ENCODE data around the gene PBRM1. TPM values are rescaled to one million over a fixed set of nuclear protein-coding genes. Genes with fewer than 3 reads are reported as not detected.

PBRM1 gene
- total RNA-seq, 1 experiment from 2014 or later, result 40.0 TPM

DNA sequence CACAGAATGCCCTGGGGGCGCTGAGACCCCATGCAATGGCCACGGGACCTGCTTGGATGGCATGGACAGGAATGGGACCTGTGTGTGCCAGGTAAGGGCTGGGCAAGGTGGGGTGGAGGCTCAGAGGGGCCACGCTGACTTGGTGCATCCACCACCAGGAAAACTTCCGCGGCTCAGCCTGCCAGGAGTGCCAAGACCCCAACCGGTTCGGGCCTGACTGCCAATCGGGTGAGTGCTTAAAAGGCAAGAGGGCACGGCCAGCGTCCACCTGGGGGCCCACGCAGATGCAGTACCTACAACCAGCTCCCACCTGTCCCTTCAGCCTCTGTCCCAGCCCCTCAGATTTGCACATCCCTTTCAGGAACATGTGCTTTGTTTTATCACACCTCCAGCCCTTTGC lies 183.7 kb downstream of the PBRM1 start (continued):
- TF ChIP-seq, protein P1, sequence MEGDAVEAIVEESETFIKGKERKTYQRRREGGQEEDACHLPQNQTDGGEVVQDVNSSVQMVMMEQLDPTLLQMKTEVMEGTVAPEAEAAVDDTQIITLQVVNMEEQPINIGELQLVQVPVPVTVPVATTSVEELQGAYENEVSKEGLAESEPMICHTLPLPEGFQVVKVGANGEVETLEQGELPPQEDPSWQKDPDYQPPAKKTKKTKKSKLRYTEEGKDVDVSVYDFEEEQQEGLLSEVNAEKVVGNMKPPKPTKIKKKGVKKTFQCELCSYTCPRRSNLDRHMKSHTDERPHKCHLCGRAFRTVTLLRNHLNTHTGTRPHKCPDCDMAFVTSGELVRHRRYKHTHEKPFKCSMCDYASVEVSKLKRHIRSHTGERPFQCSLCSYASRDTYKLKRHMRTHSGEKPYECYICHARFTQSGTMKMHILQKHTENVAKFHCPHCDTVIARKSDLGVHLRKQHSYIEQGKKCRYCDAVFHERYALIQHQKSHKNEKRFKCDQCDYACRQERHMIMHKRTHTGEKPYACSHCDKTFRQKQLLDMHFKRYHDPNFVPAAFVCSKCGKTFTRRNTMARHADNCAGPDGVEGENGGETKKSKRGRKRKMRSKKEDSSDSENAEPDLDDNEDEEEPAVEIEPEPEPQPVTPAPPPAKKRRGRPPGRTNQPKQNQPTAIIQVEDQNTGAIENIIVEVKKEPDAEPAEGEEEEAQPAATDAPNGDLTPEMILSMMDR (IDR thresholded peaks at IDR 0.05 in 2 of 3, conservative IDR thresholded peaks at IDR 0.05 in 1 of 3; ENCODE audit: borderline replicate concordance in 1 of 3, insufficient read depth in 1 of 3, low read depth in 2 of 3, low read length in 2 of 3), result no peak

DNA sequence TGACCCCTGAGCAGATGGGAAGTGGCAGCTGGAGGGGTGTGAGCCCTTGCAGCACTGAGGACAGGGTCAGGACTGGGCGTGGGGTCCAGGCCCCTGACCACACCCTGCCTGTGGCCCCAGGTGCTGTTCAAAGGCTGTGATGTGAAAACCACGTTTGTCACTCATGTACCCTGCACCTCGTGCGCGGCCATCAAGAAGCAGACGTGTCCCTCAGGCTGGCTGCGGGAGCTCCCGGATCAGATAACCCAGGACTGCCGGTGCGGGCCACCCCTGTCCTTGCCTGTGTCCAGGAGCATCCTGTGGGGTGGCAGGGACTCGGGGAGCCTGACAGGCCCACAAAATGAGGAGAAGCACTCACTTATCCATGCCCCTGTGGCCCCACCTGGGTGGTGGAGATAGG lies 184.7 kb downstream of the PBRM1 start:
- Histone ChIP-seq H3K9me2 (ENCODE audit: insufficient read depth) (no peaks in the 10 kb centered on the region), H3K4me3 (replicated peaks in 1 of 2; ENCODE audit: low read depth in 1 of 2, low read length in 2 of 2) (no peak overlapping the region), H2AFZ (ENCODE audit: low read depth, low read length, poor library complexity, severe bottlenecking) (no peak overlapping the region), H3K9me3 (ENCODE audit: control insufficient read depth in 1 of 2, insufficient read depth in 1 of 2, low read depth in 1 of 2, low read length in 2 of 2) (no peaks in the 10 kb centered on the region), H3K79me2 (ENCODE audit: insufficient read depth, low read length) (no peaks in the 10 kb centered on the region), H3K27me3 (ENCODE audit: insufficient read depth, low read length) (no peaks in the 10 kb centered on the region), H3K27ac (ENCODE audit: low read depth, low read length) (no peak overlapping the region), H4K20me1 (ENCODE audit: insufficient read depth) (no peaks in the 10 kb centered on the region), H3K4me2 (ENCODE audit: low read length) (no peak overlapping the region), H3K36me3 (ENCODE audit: control insufficient read depth in 1 of 2, insufficient read depth in 2 of 2, low read length in 2 of 2) (no peaks in the 10 kb centered on the region), H3K9ac (ENCODE audit: low read length) (no peak overlapping the region), H3K4me1 (ENCODE audit: control insufficient read depth in 1 of 2, insufficient read depth in 2 of 2, low read length in 2 of 2) (no peaks in the 10 kb centered on the region)
- ATAC-seq (no peak), DNase-seq (ENCODE audit: low read depth, low spot score) (no peak)
- BruUV-seq (replicated peaks), result no TSS peak
- CTCF ChIA-PET, result no interaction called here
- TF ChIP-seq TCF7L2 (IDR thresholded peaks at IDR 0.05; ENCODE audit: borderline replicate concordance, extremely low read depth, insufficient read depth, insufficient read length) (no peak), EGR1 (IDR thresholded peaks at IDR 0.05; ENCODE audit: low read depth) (no peak), POLR2AphosphoS5 (IDR thresholded peaks at IDR 0.05; ENCODE audit: low read depth, low read length) (no peak), ELF1 (IDR thresholded peaks at IDR 0.05; ENCODE audit: borderline replicate concordance, low read depth) (no peak), CEBPB (IDR thresholded peaks at IDR 0.05; ENCODE audit: low read depth) (no peak), POLR2A (IDR thresholded peaks at IDR 0.05; ENCODE audit: borderline replicate concordance, extremely low read depth, insufficient read depth, insufficient read length) (no peak), SP1 (IDR thresholded peaks at IDR 0.05; ENCODE audit: low read depth) (no peak)
- TF ChIP-seq, protein P2, sequence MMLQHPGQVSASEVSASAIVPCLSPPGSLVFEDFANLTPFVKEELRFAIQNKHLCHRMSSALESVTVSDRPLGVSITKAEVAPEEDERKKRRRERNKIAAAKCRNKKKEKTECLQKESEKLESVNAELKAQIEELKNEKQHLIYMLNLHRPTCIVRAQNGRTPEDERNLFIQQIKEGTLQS (IDR thresholded peaks at IDR 0.05), result no peak
- RAD21 ChIA-PET (ENCODE audit: low non-redundant PET in 1 of 2, low total read pairs in 2 of 2, uncharacterized antibody in 2 of 2, unreplicated experiment in 2 of 2), result no interaction called here
- intact Hi-C loops (cut with micrococcal nuclease), result no loop called here
- POLR2A ChIA-PET, result no interaction called here

All from HCT116 (cell line).